Fibroblast of lung (primary cell): ENCODE measurements around the gene RUNX1.

Source experiments
- EZH2 ChIP-seq: IDR thresholded peaks from 2 replicates; pipeline ENCODE4 v1.5.1; 2012; ENCODE audit warnings: low read length, control low read depth, mild to moderate bottlenecking; ENCODE audit errors: missing control alignments
- TF ChIP-seq, protein P1 (sequence below), 2 donors: IDR thresholded peaks in 1 of 2; conservative IDR thresholded peaks in 1 of 2; 1 replicate in 1 of 2; 2 replicates in 1 of 2; pipeline ENCODE4 v1.5.1; 2011 to 2012; ENCODE audit warnings: low read length in 2 of 2, control low read depth in 1 of 2, inconsistent platforms in 1 of 2, low read depth in 1 of 2, mild to moderate bottlenecking in 1 of 2

DNA sequence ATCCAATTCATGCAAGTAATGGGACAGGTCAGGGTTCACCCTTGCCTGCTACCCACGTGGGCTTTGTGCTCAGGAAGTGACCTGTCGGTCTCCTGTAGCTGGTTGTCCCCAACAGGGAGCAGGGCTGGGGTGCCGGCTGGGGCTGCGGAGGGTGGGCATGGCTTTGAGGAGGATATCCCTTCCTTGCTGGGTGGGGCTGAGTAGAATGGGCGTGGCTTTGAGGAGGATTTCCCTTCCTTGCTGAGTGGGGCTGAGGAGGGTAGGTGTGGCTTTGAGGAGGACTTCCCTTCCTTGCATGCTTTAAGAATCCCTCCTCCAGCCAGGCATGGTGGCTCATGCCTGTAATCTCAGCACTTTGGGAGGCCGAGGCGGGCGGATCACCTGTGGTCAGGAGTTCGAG lies 229.1 kb downstream of the RUNX1 start:
- TF ChIP-seq, protein P1, sequence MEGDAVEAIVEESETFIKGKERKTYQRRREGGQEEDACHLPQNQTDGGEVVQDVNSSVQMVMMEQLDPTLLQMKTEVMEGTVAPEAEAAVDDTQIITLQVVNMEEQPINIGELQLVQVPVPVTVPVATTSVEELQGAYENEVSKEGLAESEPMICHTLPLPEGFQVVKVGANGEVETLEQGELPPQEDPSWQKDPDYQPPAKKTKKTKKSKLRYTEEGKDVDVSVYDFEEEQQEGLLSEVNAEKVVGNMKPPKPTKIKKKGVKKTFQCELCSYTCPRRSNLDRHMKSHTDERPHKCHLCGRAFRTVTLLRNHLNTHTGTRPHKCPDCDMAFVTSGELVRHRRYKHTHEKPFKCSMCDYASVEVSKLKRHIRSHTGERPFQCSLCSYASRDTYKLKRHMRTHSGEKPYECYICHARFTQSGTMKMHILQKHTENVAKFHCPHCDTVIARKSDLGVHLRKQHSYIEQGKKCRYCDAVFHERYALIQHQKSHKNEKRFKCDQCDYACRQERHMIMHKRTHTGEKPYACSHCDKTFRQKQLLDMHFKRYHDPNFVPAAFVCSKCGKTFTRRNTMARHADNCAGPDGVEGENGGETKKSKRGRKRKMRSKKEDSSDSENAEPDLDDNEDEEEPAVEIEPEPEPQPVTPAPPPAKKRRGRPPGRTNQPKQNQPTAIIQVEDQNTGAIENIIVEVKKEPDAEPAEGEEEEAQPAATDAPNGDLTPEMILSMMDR (conservative IDR thresholded peaks at IDR 0.05 in 1 of 2, IDR thresholded peaks at IDR 0.05 in 1 of 2; ENCODE audit: low read depth in 1 of 2, low read length in 2 of 2): no peak
- TF ChIP-seq EZH2: no peak
